HG03565 (cell line): ENCODE data around the gene CC2D1A.
"Not testable (repeated sequence)": the region's sequence is repeated elsewhere in the genome, so short reads cannot be mapped to it uniquely, and the experiment has no call there.

ENCODE experiments used
- ATAC-seq: cut with Tn5 transposase; IDR thresholded peaks from one replicate; pipeline ENCODE4 v1.9.1; 2021; ENCODE audit warnings: mild to moderate bottlenecking, moderate library complexity; ENCODE audit not compliant: unreplicated experiment

The CC2D1A gene

DNA sequence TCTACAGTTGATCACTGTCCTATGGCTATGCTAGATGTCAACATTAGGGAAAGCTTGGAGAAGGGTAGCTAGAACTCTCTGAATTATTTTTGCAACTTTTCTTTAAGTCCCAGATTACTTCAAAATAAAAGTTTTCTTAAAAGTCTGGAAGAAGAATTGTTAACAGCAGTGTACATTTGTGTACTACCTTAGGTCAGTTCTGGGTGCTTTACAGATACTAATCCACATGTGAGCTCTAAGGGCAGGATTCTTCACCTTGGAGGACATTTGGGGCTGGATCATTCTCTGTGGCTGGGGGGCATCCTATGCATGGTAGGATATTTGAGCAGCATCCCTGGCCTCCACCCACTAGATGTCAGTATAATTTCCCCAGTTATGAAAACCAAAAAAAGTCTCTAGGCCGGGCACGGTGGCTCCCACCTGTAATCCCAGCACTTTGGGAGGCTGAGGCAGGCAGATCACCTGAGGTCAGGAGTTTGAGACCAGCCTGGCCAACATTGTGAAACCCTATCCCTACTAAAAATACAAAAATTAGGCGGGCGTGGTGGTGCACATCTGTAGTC is 2.9 kb upstream of the CC2D1A start:
- ATAC-seq: no peak

DNA sequence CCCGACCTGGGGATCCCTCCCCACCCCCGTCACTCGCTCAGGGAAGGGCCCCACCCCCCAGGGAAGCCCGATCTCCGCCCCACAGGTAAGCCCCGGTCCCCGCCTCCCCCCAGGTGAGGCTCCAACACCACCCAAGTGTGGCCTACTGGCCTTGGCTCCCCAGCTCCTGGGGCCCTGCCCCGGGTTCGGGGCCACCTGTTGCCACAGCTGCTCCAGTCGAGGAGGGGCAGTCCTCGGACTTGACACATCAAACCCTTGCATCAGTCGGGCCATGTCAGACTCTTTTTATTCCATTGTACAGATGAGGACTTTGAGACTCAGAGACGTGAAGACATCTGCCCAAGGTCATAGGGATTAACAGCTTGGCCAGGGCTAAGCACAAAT is 512 bp downstream of the CC2D1A start:
- no peak for ATAC-seq

DNA sequence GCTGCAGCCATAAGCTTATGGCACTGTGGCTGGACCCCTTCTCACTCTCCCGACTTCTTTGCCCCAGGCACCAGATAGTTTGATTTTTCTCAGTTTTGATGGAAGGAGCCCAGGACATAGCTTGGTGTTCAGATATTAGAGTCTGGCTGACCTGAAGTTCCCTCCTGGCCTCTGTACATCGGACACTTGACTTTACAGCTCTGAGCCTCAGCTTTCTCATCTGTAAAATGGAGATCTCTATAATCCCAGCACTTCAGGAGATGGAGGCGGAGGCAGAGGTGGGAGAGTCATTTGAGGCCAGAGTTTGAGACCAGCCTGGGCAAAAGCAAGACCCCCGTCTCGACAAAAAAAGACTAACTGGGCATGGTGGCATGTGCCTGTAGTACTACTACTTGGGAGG is 909 bp downstream of the CC2D1A start:
- ATAC-seq: no peak

DNA sequence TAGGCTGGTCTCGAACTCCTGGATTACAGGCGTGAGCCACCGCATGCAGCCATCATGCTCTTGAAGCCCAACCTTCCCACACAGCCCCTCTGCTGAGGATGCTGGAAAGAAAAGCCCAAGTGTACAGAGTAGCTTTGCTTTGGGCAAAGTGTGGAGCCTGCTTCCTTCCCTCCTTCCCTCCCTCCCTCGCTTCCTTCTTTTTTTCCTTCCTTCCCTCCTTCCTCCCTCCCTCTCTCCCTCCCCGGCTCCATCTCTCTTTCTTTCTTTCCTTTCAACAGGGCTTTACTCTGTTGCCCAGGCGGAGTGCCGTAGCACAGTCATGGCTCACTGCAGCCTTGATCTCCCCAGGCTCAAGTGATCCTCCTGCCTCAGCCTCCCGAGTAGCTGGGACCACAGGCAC is 2.7 kb downstream of the CC2D1A start:
- no peak for ATAC-seq

DNA sequence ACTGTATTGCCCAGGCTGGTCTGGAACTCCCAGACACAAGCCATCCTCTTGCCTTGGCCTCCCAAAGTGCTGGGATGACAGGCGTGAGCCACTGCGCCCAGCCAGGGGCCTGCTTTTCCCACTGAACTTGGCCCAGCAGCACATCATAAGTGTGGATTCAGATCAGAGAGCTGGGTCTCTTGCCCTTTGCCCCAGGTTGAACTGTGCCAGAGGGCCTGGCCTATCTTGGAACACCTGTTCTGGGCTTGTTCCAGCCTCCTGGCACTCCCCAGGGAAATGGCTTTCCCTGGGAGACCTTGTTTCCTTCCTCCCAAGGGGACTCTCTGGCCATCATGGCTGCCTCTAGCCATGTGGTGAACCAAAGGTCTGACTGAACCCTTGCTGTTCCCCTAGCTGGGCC is 3.4 kb downstream of the CC2D1A start:
- ATAC-seq: no peak

DNA sequence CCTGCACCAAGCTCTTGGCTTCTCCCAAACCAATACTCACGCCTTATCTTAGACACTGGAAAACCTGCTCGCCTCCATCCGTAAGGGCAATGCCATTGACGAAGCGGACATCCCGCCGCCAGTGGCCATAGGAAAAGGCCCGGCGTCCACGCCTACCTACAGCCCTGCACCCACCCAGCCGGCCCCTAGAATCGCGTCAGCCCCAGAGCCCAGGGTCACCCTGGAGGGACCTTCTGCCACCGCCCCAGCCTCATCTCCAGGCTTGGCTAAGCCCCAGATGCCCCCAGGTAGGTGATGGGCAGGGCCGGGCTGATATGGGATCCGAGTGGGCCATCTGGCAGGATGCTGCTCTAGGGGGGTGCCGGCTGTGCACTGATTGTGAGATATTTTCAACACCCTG is 7.4 kb downstream of the CC2D1A start:
- ATAC-seq: no peak

DNA sequence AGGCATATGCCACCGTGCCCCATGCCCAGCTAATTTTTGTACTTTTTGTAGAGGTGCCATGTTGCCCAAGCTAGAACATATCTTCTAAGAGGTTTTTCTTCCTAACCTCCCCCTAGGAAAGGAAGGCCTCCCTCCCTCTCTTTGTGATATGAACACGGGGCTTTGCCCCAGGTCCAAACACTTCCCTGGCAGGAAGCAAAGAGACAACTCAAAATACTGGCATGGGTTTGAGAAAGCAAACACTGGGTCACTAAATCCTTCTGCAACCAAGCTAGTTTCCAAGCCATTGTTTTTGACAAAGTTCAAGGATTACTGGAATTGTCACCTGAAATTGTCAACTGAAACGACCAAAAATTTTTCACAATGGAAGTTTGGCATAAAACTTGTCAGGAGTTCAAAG is 8.8 kb downstream of the CC2D1A start:
- no peak for ATAC-seq

DNA sequence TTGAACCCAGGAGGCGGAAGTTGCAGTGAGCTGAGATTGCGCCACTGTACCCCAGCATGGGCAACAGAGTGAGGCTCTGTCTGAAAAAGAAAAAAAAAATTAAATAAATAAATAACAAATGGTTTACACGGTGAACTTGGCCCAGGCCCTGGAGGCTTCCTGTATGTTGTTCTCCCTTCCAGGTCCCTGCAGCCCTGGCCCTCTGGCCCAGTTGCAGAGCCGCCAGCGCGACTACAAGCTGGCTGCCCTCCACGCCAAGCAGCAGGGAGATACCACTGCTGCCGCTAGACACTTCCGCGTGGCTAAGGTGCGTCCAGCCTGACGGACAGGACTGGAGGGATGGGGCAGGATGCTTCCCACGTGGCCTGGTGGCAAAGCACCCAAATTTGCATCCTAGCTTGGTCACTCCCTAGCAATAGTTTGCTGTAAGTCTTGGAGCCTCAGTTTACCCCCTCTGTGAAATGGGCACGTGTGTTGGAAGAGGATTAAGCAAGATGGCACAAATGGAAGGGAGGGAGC is 11.9 kb downstream of the CC2D1A start:
- ATAC-seq: no peak

DNA sequence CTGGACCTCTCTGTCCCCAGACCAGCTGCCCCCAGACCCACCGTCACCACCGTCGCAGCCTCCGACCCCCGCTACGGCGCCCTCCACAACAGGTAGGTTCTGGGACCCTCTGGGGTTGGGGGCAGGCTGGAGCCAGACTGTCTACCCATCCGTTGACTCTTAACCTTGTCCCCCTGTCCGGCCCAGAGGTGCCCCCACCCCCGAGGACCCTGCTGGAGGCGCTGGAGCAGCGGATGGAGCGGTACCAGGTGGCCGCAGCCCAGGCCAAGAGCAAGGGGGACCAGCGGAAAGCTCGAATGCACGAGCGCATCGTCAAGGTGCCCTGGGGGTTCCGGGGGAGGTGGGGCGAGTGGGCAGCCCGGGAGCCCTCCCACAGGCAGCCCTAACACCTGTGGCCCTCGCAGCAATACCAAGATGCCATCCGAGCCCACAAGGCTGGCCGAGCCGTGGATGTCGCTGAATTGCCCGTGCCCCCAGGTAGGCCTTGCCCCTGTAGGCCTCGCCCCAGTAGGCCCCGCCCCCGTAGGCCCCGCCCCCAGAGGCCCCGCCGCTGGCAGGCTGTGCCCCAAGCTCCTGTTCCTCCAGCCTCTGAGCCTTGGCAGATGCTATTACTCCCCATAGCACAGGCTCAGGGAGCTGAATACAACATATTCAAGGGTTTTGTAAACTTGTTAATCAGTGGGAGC is 12.9 kb downstream of the CC2D1A start:
- no peak for ATAC-seq

DNA sequence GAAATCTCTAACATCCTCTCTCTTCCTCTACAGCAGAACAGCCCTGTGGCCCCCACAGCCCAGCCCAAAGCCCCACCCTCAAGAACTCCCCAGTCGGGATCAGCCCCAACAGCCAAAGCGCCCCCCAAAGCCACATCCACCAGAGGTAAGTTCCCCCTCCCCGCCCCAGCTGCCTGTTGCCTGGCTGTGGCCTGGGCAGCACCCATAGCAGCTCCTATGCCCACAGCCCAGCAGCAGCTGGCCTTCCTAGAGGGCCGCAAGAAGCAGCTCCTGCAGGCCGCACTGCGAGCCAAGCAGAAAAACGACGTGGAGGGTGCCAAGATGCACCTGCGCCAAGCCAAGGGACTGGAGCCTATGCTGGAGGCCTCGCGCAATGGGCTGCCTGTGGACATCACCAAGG is 14.5 kb downstream of the CC2D1A start:
- ATAC-seq: no peak

DNA sequence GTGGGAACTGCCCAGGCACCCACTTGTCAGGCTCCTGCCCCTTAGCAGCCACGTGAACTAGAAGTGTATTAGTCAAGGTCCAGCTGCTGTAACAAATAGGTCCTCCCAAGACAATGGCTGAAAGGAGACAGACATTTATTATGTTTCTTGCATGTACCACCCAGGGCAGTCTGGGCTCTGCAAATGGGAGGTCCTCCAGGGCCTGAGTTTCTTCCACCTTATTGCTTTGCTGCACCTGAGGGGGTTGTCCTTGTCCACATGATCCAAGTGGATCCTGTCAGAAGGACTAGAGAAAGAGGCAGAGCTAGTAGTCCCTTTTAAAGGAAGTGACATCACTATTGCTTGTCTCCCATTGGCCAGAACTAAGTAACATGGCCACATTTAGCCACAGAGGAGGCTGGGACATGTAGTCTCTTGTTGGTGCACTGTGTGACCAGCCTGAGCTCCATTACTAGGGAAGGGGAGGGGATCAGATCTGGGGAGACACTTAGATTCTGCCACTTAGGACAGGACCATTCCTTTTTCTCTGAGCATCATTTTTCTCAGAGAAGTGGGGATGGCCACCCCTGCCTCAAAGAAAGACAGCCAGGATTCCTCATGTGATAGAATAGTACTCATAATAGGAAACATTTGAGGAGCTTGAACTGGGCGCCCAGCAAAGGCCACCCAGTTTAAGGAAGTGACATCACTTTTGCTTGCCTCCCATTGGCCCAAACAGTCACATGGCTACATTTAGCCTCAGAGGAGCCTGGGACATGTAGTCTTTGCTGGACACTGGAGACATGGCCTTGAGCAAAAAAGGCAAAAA is 15.1 kb downstream of the CC2D1A start:
- ATAC-seq: no peak

DNA sequence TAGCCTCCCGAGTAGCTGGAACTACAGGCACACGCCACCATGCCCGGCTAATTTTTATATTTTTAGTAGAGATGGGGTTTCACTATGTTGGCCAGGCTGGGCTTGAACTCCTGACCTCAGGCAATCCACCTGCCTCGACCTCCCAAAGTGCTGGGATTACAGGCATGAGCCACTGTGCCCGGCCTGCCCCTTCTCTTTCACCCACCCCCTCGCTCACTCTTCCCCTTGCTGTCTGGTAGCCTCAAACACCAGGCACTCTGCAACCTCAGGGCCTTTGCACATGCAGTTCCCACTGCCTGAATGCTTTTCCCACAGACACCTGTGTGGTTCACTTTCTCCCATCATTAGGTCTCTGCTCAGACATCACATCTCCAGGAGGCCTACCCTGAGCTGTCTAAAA is 16.1 kb downstream of the CC2D1A start:
- not testable (repeated sequence) for ATAC-seq

DNA sequence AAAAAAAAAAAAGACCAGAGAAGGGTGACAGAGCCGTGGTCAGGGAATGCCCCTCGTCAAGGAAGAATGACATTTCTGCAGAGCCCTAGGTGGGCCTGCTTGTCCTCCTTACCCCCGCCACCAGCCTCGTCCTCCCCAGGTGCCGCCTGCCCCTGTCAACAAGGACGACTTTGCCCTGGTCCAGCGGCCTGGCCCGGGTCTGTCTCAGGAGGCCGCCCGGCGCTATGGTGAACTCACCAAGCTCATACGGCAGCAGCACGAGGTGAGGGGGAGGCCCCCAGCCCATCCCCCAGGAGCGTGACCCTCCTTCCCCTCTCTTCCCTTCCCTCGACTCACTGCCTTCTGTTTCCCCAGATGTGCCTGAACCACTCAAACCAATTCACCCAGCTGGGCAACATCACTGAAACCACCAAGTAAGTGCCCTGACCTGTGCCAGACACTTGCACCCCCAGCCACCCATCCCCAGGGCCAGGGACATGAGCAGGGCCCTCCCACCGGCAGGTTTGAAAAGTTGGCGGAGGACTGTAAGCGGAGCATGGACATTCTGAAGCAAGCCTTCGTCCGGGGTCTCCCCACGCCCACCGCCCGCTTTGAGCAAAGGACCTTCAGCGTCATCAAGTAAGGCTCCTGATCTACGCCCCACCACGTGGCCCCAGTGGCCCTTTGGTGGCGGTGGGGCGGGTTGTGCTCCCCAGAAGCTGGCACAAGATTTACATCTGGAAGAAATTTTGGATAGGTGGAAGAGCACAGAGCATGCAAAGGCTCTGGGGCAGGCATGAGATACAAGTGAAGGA is 17.4 kb downstream of the CC2D1A start:
- no peak for ATAC-seq

DNA sequence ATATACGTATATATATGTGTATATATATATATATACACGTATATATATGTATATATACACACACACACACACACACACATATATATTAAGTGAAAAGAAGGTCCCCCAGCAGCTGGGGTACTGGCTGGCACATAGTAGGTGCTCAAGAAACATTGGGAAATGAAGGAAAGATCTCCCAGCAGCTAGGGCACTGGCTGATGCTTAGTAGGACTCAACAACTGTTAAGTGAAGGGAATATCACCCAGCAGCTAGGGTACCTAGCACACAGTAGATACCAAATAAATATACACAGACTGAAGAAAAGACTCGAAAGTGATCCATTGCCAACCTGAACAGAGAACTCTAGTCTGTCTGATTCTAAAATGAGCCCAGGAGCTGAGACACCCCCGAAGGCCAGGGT is 20.0 kb downstream of the CC2D1A start:
- no peak for ATAC-seq

DNA sequence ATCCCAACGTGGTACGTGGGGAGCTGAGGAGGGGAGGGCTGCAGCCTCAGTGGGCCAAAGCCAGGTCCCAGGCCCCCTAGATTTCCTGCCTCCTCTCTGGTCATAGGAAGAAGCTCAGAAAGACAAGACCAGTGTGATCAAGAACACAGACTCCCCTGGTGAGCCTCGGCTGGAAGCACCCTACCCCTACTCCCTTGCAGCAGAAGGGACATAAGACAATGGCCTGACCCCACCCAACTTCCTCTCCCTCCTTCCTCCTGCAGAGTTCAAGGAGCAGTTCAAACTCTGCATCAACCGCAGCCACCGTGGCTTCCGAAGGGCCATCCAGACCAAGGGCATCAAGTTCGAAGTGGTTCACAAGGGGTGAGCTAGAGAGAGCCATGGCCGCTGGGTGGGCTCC is 20.7 kb downstream of the CC2D1A start:
- ATAC-seq: no peak

DNA sequence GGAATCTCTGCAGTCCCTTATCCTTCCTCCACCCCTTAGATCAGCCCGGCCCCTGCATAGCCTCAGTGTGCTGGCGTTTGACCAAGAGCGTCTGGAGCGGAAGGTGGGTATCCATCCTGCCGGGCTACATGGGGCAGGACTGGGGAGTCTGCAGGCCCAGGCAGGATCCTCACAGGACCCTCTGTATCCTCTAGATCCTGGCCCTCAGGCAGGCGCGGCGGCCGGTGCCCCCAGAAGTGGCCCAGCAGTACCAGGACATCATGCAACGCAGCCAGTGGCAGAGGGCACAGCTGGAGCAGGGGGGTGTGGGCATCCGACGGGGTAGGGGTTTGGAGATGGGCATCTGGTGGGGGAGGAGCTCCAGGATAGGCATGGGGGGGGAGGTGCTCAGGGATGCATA is 23.3 kb downstream of the CC2D1A start:
- no peak for ATAC-seq

DNA sequence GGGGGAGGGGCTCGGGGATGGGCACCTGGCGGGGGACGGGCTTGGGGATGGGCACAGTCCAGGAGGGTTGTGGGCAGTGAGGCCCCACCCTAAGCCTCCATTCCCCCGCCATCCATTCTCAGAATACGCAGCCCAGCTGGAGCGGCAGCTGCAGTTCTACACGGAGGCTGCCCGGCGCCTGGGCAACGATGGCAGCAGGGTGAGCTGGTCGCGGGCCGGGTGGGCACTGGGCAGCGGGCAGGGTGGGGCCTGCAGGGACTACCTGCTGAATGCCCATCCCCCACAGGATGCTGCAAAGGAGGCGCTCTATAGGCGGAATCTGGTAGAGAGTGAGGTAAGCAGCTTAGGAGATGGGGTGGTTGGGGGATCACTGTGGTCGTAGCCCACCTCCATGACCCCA is 24.0 kb downstream of the CC2D1A start:
- ATAC-seq: no peak

DNA sequence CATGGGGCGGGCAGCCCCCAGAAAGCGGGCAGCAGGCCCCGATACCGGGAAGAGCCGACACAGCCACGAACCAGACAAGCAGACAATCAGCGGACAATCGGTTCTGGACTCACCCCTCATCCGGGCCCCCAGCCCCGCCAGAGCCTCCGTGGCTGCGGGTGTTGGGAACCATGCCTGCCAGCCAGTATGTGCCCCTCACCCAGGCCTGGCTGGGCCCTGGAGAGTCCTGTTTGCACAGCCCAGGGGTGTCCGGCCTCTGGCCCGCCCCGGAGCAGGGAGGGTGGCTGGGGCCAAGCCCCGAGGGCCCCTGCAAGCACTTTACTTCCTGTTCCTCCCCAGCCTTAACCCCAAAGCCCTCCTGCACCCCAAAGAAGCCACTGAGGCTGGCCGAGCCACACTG is 24.4 kb downstream of the CC2D1A start:
- no peak for ATAC-seq

DNA sequence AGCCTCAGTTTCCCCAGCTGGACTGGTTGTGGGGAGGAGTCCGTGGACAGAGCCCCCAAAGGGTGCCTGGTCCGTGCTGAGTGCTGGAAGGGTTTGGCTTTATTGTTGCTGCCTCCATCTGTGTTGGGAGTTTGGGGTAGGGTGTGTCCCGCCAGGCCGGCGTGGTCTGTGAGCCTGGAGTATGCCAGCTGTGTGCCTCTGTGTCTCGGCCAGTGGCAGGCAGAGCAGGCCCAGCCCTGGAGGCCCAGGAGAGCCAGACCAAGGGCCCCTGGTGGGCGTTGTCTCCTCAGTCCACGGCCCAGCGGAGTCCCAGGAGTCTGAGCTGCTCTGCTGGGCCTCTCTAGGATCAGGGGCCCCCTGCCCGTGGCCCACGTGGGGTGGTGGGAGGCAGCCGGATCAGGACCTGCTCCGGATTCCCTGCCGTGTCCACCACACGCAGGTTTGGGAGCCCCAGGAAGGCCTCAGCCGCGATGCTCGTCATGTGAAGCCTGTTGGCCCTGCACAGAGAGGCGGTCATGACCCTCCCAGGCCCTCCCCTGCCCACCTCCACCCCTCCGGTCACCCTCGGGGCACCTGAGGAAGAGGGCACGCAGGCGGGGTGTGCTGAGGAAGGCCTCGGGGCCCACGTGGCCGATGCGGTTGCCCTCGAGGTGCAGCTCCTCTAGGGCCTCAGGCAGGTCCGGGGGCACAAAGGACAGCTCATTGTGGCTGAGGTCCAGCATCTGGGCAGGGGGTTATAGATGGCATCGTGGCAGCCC is 25.6 kb downstream of the CC2D1A start:
- no peak for ATAC-seq

DNA sequence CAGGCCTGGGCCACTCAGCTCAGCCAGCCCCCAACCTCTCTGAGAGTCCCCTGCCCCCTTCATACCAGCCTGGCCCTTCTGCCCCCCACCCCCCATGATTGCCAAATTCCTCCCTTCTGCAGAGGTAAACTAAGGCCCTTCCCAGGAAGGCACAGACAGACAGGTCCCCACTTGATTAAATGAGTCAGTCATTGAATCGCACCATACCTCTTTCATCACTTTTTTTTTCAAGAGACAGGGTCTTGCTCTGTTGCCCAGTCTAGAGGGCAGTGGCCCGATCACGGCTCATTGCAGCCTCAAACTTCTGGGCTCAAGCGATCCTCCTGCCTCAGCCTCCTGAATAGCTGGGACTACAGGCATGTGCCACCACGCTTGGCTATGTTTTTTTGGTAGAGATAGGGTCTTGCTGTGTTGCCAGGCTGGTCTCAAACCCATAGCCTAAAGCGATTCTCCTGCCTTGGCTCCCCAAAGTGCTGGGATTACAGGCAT is 26.2 kb downstream of the CC2D1A start:
- ATAC-seq: no peak
